NB4 (cell line): ENCODE measurements around the gene MYLK4.

Experiments
- CTCF ChIP-seq: IDR thresholded peaks from one replicate; pipeline ENCODE4 v1.5.1; 2012; ENCODE audit warnings: low read depth, low read length
- POLR2A ChIP-seq: IDR thresholded peaks from 2 replicates; pipeline ENCODE4 v1.6.1; 2011; ENCODE audit warnings: mild to moderate bottlenecking; ENCODE audit not compliant: insufficient read length; ENCODE audit errors: extremely low read depth

GRCh38 chr6:2643130-2643529 lies 107.6 kb downstream of the MYLK4 start:
- TF ChIP-seq CTCF (no peak), POLR2A (no peak)
